SH-SY5Y (cell line): ENCODE data around the gene SMIM10L2A.

Experiments
- GATA2 ChIP-seq: IDR thresholded peaks from 2 replicates; pipeline ENCODE4 v1.6.1; 2011; ENCODE audit warnings: mild to moderate bottlenecking, low read depth, low read length
- GATA3 ChIP-seq: IDR thresholded peaks from 2 replicates; pipeline ENCODE4 v1.6.1; 2011; ENCODE audit warnings: low read depth, mild to moderate bottlenecking, low read length, moderate library complexity

DNA sequence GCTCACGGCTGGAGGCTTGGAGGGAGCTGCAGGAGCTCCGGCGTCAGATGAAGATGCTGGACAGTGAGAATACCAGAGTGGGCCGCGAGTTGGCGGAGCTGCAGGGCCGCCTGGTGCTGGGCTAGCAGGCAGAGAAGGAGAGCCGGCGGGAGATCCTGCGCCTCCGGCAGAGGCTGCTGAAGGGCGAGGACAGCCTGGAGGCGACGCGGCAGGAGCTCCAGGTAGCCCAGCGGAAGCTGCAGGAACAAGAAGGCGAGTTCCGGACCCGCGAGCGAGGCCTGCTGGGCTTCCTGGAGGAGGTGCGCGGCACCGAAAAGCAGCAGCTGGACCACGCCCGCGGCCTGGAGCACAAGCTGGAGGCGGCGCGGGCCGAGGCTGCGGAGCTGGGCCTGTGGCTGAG lies 14.7 kb downstream of the SMIM10L2A start:
- TF ChIP-seq GATA2 (no peak), GATA3 (no peak)
